ES-I3 (cell line): ENCODE results near the gene TNS4.
"Not testable (repeated sequence)": the region's sequence is repeated elsewhere in the genome, so short reads cannot be mapped to it uniquely, and the experiment has no call there.

Source experiments
- H3K36me3 ChIP-seq: 2 replicates; pipeline ENCODE4 v1.6.1; 2013; ENCODE audit warnings: mild to moderate bottlenecking, low read length, control low read depth, moderate library complexity; ENCODE audit not compliant: insufficient read depth
- H3K4me1 ChIP-seq: 2 replicates; pipeline ENCODE4 v1.6.1; 2013; ENCODE audit warnings: mild to moderate bottlenecking, control low read depth, low read length; ENCODE audit not compliant: insufficient read depth
- H3K9ac ChIP-seq: 2 replicates; pipeline ENCODE4 v1.6.1; 2013; ENCODE audit warnings: low read depth, mild to moderate bottlenecking, low read length, moderate library complexity
- H3K9me3 ChIP-seq: 2 replicates; pipeline ENCODE4 v1.6.1; 2013; ENCODE audit warnings: mild to moderate bottlenecking, low read length, moderate library complexity; ENCODE audit not compliant: control insufficient read depth, insufficient read depth

The TNS4 gene, protein sequence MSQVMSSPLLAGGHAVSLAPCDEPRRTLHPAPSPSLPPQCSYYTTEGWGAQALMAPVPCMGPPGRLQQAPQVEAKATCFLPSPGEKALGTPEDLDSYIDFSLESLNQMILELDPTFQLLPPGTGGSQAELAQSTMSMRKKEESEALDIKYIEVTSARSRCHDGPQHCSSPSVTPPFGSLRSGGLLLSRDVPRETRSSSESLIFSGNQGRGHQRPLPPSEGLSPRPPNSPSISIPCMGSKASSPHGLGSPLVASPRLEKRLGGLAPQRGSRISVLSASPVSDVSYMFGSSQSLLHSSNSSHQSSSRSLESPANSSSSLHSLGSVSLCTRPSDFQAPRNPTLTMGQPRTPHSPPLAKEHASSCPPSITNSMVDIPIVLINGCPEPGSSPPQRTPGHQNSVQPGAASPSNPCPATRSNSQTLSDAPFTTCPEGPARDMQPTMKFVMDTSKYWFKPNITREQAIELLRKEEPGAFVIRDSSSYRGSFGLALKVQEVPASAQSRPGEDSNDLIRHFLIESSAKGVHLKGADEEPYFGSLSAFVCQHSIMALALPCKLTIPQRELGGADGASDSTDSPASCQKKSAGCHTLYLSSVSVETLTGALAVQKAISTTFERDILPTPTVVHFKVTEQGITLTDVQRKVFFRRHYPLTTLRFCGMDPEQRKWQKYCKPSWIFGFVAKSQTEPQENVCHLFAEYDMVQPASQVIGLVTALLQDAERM

GRCh38 chr17:40501499-40501911 lies at the start of gene TNS4:
TSS of gene TNS4 (minus strand) at chr17:40501623. CDS start at chr17:40496425, 5,198 bp downstream.
- H3K9ac ChIP-seq = no peak within 1 kb of the TSS
- peaks cover 18% of the 10 kb centered on the region for H3K4me1 ChIP-seq
- no peaks in the 10 kb centered on the region; the same call in 1 of the 2 replicates for H3K9me3 ChIP-seq
- no peaks in the 10 kb centered on the region for H3K36me3 ChIP-seq

DNA sequence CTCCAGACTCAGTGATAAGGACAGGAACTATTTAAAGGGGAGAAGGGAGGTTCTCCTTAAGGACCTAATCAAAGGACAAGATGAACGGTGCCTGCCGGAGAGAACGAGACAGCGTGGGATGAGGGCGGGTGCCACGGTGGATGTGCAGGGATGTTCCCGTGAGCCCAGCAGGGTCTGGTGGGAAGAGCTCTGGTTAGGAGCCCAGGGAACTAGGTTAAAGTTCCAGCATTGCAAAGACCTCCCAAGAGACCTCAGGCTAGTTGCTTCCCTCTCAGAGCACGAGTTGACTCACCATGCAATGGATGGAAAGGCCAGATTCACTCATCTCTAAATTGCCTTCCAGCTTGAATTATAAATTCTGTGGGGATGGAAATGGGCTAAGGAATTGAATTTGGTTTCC lies 49.2 kb upstream of the TNS4 start:
- no peaks in the 10 kb centered on the region for H3K36me3 ChIP-seq

GRCh38 chr17:40548982-40549685 lies 47.7 kb upstream of the TNS4 start:
- Histone ChIP-seq H3K4me1 (peaks cover 25% of the 10 kb centered on the region), H3K9ac (no peak overlapping the region), H3K9me3 (no peaks in the 10 kb centered on the region), H3K36me3 (no peaks in the 10 kb centered on the region)

More for the DNA sequence above, 49.2 kb upstream of the TNS4 start:
- Histone ChIP-seq H3K4me1 (peaks cover 23% of the 10 kb centered on the region), H3K9me3 (no peaks in the 10 kb centered on the region), H3K9ac (no peak overlapping the region)

- Histone ChIP-seq H3K9me3 (no peaks in the 10 kb centered on the region), H3K4me1 (peaks cover 20% of the 10 kb centered on the region), H3K36me3 (no peaks in the 10 kb centered on the region), H3K9ac (no peak overlapping the region)
Measured at GRCh38 chr17:40548491-40548981, 47.1 kb upstream of the TNS4 start.

- H3K9ac ChIP-seq = no peak overlapping the region
- peaks cover 17% of the 10 kb centered on the region for H3K4me1 ChIP-seq
Measured at GRCh38 chr17:40547785-40548478, 46.5 kb upstream of the TNS4 start.

DNA sequence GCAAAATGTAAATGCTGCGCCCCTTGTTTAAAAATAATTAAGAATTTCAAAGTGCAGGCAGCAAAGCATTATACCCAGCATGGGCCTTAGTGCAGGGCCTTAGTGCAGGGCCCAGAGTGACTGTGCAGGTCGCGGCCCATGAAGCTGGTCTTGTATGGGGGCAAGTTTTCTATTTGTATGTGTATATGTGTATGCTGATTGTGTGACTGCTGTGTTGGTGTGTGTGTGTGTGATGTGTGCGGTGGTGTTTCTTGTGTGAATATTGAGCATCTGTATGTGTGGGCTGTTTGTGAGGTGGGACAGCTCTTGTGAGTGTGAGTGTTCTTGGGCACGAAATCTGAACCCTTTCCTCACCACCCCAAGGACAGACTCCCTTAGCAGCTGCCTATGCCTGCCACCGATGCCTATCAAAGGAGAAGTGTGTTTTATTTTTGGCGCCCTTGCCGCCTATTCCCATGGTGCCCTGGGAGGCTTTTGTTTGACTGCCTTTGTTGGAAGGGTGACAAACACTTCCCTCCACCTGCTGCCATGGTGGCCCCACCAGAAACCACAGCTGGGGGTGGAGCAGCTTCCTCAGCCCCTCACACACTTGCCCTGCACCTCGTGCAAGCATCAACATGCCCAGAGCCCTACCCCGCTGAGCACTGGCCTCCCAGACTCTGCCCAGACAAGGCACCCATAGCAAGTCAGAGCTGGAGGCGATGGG lies 45.8 kb upstream of the TNS4 start:
- H3K9ac ChIP-seq = no peak overlapping the region
- no peaks in the 10 kb centered on the region for H3K9me3 ChIP-seq
- no peaks in the 10 kb centered on the region for H3K36me3 ChIP-seq
- peaks cover 17% of the 10 kb centered on the region for H3K4me1 ChIP-seq

More at GRCh38 chr17:40547785-40548478, 46.5 kb upstream of the TNS4 start:
- no peaks in the 10 kb centered on the region for H3K9me3 ChIP-seq
- H3K36me3 ChIP-seq = no peaks in the 10 kb centered on the region

DNA sequence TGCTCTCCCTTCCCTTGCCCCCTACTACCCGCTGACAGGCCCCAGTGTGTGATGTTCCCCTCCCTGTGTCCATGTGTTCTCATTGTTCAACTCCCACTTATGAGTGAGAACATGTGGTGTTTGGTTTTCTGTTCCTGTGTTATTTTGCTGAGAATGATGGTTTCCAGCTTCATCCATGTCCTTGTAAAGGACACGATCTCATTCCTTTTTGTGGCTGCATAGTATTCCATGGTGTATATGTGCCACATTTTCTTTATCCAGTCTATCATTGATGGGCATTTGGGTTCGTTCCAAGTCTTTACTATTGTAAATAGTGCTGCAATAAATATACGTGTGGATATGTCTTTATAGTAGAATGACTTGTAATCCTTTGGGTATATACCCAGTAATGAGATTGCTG lies 45.1 kb upstream of the TNS4 start:
- peaks cover 17% of the 10 kb centered on the region for H3K4me1 ChIP-seq
- not testable (repeated sequence) for H3K36me3 ChIP-seq, H3K9me3 ChIP-seq, H3K9ac ChIP-seq

- H3K36me3 ChIP-seq = no peaks in the 10 kb centered on the region
- H3K9me3 ChIP-seq = no peaks in the 10 kb centered on the region
- H3K9ac ChIP-seq = no peak overlapping the region
- H3K4me1 ChIP-seq = peaks cover 17% of the 10 kb centered on the region
Measured at GRCh38 chr17:40545660-40546059, 44.2 kb upstream of the TNS4 start.

GRCh38 chr17:40542558-40543411 lies 41.4 kb upstream of the TNS4 start:
- Histone ChIP-seq H3K9ac (no peak overlapping the region), H3K36me3 (no peaks in the 10 kb centered on the region), H3K9me3 (no peaks in the 10 kb centered on the region), H3K4me1 (peaks cover 4% of the 10 kb centered on the region; the same call in 1 of the 2 replicates)

DNA sequence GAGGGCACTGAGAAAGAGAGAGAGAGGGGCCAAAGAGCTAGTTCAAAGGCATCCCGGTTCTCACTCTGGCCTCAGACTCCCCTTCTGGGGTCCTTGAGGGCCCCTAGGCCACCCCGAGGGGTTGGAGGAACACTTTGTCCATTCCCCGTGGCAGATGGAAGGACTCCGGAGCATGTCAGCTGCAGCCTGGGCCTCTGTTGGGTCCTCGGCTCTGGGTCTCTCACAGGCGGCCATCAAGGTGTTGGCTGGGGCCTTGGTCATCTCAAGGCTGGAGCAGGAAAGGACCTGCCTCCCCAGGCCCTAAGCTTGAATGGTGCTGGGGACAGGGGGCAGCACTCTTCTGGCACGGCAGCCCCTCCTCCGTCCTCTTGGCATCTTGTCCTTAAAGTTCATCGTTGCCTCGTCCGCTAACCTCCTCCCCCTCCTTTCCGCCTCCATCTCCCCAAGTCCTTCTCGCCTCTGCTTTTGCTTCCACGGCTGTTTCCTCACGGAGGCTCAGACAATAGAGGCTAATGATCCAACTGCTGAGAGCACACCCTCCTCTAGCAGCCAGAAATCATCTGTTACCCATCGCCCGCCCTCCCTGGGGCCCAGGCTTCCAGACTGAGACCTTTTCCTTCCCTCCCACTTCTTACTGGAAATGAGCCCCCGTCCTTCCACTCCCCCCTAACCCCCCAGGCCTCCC lies 40.6 kb upstream of the TNS4 start:
- H3K9me3 ChIP-seq = no peaks in the 10 kb centered on the region
- H3K9ac ChIP-seq = no peak overlapping the region

DNA sequence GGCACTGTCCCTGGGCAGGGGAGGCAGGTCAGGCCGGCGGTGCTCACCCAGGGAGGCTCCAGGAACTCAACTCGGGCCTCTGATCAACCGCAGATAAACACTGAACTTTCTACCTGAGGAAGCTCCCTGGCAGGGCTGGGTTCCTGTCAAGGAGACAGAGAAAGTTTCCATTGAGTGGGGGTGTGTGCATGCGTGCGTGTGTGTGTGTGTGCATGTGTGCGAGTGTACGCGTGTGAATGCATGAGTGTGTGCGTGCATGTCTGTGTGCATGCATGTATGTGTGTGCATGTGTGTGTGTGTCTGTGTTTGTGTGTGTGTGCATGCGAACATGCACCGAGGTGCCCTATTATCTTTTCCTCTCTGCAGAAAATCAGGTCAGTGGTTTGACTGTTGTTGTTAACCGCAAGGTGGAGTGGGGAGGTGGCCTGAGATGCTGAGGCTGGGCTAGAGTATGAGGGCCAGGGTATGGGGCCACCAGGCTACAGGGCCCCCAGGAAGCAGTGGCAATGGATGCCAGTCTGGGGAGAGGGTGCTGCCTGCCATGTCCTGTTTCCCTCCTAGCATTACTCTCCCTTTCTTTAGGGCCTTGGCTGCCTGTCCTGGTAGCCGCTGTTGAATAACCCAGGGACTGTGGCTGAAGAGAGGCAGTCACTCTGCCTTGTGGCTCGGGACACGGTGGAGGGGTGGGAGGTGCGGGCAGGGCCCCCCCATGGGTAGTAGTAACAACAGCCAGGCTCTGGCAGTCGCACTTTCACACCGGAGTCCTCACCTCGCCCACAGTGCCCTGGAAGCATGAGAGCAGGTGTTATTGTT lies 39.8 kb upstream of the TNS4 start:
- Histone ChIP-seq H3K36me3 (no peaks in the 10 kb centered on the region), H3K9ac (no peak overlapping the region), H3K9me3 (no peaks in the 10 kb centered on the region), H3K4me1 (peaks cover 4% of the 10 kb centered on the region; the same call in 1 of the 2 replicates)

More for the DNA sequence above, 40.6 kb upstream of the TNS4 start:
- H3K36me3 ChIP-seq = no peaks in the 10 kb centered on the region
- H3K4me1 ChIP-seq = peaks cover 4% of the 10 kb centered on the region; the same call in 1 of the 2 replicates

- peaks cover under 1% of the 10 kb centered on the region; the same call in 1 of the 2 replicates for H3K4me1 ChIP-seq
- H3K9ac ChIP-seq = no peak overlapping the region
- H3K9me3 ChIP-seq = no peaks in the 10 kb centered on the region
- no peaks in the 10 kb centered on the region for H3K36me3 ChIP-seq
Measured at GRCh38 chr17:40540448-40540847, 39.0 kb upstream of the TNS4 start.
